Chondrocyte (in vitro differentiated cells): Measurements from ENCODE around the gene MED14. TPM values are rescaled to one million over a fixed set of nuclear protein-coding genes. Genes with fewer than 3 reads are reported as not detected.
A peak's percentile ranks its signal among the peaks of the same experiment; 100 is the strongest.
"Not testable (repeated sequence)": the region's sequence is repeated elsewhere in the genome, so short reads cannot be mapped to it uniquely, and the experiment has no call there.

Source experiments
- DNase-seq: peaks from one replicate; pipeline ENCODE4 v3.0.0; 2021; ENCODE audit warnings: mixed read lengths, low spot score
- H3K27ac Mint-ChIP-seq: one replicate; pipeline ENCODE4 v1.8.0; 2021; ENCODE audit warnings: mild to moderate bottlenecking, moderate library complexity, mixed read lengths; ENCODE audit not compliant: unreplicated experiment
- H3K27me3 Mint-ChIP-seq: 2 replicates; pipeline ENCODE4 v1.8.0; 2021; ENCODE audit warnings: low read depth, mixed read lengths
- H3K36me3 Mint-ChIP-seq: 2 replicates; pipeline ENCODE4 v1.8.0; 2021; ENCODE audit warnings: low read depth, mixed read lengths
- H3K4me1 Mint-ChIP-seq: 2 replicates; pipeline ENCODE4 v1.8.0; 2021; ENCODE audit warnings: low read depth, mild to moderate bottlenecking, mixed read lengths
- H3K4me3 Mint-ChIP-seq: one replicate; pipeline ENCODE4 v1.8.0; 2021; ENCODE audit warnings: mild to moderate bottlenecking, moderate library complexity, mixed read lengths; ENCODE audit not compliant: unreplicated experiment
- H3K9me3 Mint-ChIP-seq: 2 replicates; pipeline ENCODE4 v1.8.0; 2021; ENCODE audit warnings: low read depth, mixed read lengths
- total RNA-seq: library from RNA; stranded (reverse); gene quantifications from 3 replicates; pipeline ENCODE4 v1.2.1, GENCODE V29; 2021
- TF ChIP-seq, protein P1 (sequence below): fragments of 200-600 bp; sonication (generic); IDR thresholded peaks from 2 replicates; pipeline ENCODE4 v1.5.0; 2021; ENCODE audit warnings: antibody characterized with exemption, mild to moderate bottlenecking, moderate library complexity

MED14 gene
- total RNA-seq, 1 donor from 2014 or later: 62.9 TPM

DNA sequence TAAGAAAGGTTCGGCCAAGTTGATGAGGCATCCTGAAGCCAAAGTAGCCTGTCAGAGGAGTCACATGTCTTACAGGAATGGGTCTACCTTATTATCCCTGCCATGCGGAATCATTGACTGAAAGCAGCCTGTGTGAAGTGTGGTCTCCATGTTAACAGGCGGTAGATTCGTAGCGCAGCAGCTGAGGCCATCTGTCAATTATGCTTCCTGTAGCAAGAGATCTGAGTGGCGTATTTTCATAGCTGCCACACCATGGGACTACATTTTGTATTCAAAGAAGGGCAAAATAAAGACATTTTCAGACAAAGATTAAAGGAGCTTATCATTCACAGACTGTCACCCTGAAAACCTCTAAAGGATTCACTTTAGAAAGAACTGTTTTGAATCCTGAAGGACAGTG lies 11.2 kb upstream of the MED14 start:
- H3K36me3 Mint-ChIP-seq: peaks cover 1% of the 10 kb centered on the region
- TF ChIP-seq, protein P1, sequence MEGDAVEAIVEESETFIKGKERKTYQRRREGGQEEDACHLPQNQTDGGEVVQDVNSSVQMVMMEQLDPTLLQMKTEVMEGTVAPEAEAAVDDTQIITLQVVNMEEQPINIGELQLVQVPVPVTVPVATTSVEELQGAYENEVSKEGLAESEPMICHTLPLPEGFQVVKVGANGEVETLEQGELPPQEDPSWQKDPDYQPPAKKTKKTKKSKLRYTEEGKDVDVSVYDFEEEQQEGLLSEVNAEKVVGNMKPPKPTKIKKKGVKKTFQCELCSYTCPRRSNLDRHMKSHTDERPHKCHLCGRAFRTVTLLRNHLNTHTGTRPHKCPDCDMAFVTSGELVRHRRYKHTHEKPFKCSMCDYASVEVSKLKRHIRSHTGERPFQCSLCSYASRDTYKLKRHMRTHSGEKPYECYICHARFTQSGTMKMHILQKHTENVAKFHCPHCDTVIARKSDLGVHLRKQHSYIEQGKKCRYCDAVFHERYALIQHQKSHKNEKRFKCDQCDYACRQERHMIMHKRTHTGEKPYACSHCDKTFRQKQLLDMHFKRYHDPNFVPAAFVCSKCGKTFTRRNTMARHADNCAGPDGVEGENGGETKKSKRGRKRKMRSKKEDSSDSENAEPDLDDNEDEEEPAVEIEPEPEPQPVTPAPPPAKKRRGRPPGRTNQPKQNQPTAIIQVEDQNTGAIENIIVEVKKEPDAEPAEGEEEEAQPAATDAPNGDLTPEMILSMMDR: no peak
- H3K9me3 Mint-ChIP-seq: peaks cover 17% of the 10 kb centered on the region
- no peak for DNase-seq
- no peak overlapping the region for H3K4me3 Mint-ChIP-seq
- peaks cover 13% of the 10 kb centered on the region for H3K4me1 Mint-ChIP-seq
- no peak overlapping the region for H3K27ac Mint-ChIP-seq
- H3K27me3 Mint-ChIP-seq: no peaks in the 10 kb centered on the region

DNA sequence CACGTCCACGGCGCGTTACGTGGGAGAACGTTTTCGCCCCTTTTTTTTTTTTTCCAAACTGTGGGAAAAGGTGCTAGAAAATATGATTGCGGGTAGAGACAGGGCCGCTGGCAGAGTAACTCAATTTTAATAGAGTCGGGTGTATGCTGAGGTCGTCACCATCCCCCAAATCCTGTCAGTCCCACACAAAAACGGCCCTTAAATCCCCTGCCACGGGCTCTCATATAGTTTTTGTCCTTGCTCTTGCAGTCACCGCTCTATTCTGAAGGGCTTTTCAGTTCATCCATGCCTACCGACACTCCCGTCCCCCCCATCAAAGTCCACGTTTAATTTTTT lies 796 bp upstream of the MED14 start:
- Mint-ChIP-seq H3K36me3 (no peaks in the 10 kb centered on the region), H3K27ac (peak overlapping the region; percentile 99), H3K27me3 (no peaks in the 10 kb centered on the region), H3K4me3 (peak overlapping the region; percentile 91), H3K4me1 (peaks cover 40% of the 10 kb centered on the region), H3K9me3 (no peaks in the 10 kb centered on the region)
- TF ChIP-seq, protein P1: peak; percentile 42
- DNase-seq: no peak

DNA sequence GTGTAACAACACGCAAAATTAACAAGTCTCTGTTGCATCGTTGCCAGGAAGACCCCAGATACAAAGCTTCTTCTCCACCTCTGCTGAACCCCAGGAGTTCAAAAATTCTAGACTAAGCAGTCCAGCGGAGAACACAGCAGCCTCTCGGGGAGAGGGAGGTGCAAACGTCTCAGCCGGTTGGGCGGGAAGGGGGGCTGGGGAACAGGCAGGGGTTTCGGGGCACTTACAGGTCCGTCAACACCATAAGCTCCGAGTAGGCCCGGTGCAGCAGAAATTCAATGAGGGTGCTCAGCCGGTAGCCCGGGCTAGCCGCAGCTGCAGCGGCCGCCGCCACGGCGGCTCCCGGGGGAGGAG lies 394 bp downstream of the MED14 start:
- Mint-ChIP-seq H3K4me1 (peaks cover 52% of the 10 kb centered on the region), H3K4me3 (peak overlapping the region; percentile 80), H3K27ac (peak overlapping the region; percentile 85), H3K27me3 (no peaks in the 10 kb centered on the region), H3K9me3 (no peaks in the 10 kb centered on the region), H3K36me3 (no peaks in the 10 kb centered on the region)
- DNase-seq: no peak
- TF ChIP-seq, protein P1: no peak

DNA sequence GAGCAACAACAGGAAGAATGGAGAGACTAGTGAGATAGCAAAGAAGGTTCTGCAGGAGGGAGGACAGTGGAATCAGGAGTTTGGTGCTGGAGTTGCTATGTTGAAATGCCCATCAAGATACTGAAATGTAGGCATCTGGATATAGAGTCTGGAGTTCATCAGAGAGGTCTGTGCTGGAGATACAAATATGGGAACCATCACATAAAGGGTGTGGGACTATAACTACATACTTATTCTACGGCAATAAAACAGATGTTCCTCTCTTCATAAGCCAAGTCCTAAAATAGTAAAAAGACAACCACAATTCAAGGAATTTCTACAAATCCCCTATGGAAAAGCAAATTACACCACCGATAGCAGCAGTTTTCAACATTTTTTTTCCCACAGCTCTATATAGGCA lies 1.6 kb downstream of the MED14 start:
- no peaks in the 10 kb centered on the region for H3K36me3 Mint-ChIP-seq
- TF ChIP-seq, protein P1: no peak
- H3K9me3 Mint-ChIP-seq: peaks cover 4% of the 10 kb centered on the region
- no peaks in the 10 kb centered on the region for H3K27me3 Mint-ChIP-seq
- H3K4me3 Mint-ChIP-seq: peak overlapping the region; percentile 80
- DNase-seq: no peak
- peaks cover 48% of the 10 kb centered on the region for H3K4me1 Mint-ChIP-seq
- peak overlapping the region; percentile 60 for H3K27ac Mint-ChIP-seq

DNA sequence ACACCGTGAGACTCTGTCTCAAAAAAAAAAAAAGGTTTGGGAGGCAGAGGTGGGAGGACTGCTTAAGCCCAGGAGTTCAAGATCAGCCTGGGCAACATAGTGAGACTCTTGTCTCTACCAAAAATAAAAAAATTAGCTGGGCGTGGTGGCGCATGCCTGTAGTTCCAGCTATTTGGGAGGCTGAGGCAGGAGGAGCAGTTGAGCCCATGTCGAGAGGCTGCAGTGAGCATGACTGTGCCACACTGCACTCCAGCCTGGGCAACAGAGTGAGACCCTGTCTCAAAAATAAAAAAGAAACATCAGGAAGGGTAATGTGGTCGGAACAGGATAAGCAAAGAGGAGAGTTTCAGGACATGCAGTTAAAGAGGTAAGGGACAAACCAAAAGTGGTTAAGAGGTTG lies 2.8 kb downstream of the MED14 start:
- H3K4me3 Mint-ChIP-seq: peak overlapping the region; percentile 33
- H3K4me1 Mint-ChIP-seq: peaks cover 40% of the 10 kb centered on the region
- not testable (repeated sequence) for DNase-seq, H3K27me3 Mint-ChIP-seq, H3K9me3 Mint-ChIP-seq, H3K27ac Mint-ChIP-seq, H3K36me3 Mint-ChIP-seq
